ENCODE results near the gene RCOR2. TPM values are rescaled to one million over a fixed set of nuclear protein-coding genes. Genes with fewer than 3 reads are reported as not detected.
A peak's percentile ranks its signal among the peaks of the same experiment; 100 is the strongest.

Gene RCOR2
- total and polyA plus RNA-seq, 2 of the 13 experiments (the other 11 are each of a cell fraction or from before 2014, with no cell fraction given): 8.3 to 8.5 TPM

DNA sequence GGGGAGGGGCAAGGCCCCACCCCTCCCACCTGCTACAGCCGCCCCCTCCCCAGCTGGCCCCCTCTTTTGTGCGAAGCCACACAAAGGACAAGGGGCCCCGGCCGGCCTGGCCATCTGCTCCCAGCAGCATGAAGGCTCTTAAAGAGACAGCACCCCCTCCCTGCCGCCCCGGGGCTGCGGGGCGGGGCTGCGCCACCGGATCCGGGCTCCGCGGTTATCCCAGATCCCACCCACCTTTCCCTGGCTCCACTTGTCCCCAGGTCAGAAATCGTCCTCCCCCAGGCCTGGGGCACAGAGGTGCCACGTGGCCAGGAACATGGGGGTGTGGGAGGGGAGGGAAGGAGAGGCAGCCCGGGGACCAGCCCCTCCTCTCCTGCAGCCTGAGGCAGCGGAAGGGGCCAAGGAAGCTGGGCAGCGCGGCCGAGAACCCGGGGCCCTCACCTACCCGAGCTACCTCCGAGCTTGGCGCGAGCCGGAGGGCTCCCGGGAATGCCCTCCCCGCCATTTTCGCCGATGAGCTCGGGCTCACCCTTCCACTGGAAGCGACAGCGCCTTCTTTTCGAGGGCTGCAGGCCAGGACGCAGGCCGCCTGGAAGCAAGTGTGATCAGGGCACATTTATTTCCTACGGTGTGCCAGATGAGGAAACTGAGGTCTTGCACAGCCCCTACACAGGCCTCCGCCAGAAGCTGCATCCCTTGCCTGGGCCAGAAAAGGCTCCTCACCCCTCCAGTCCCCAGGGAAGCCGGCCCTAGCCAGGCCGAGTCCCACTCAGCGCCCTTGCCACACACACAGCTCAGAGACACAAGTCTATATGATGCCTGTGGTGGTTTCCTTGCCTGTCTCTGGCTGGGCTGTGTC lies 2.5 kb upstream of the RCOR2 start (continued):
- TF ChIP-seq MIER3 (CRISPR knock-in tag; IDR thresholded peaks at IDR 0.05; ENCODE audit: borderline replicate concordance): peak; percentile 54; the same call in 1 of the 2 replicates
- no peak for TF ChIP-seq ZNF543 (CRISPR knock-in tag; IDR thresholded peaks at IDR 0.05)
- TF ChIP-seq ZNF331 (CRISPR knock-in tag; IDR thresholded peaks at IDR 0.05): peak; percentile 41; the same call in 1 of the 2 replicates
- peak; percentile 75 for TF ChIP-seq HNRNPLL (IDR thresholded peaks at IDR 0.05; ENCODE audit: low read depth, low read length, poor library complexity, severe bottlenecking)
- TF ChIP-seq ZNF121 (CRISPR knock-in tag; IDR thresholded peaks at IDR 0.05): no peak
- TF ChIP-seq, protein P1, sequence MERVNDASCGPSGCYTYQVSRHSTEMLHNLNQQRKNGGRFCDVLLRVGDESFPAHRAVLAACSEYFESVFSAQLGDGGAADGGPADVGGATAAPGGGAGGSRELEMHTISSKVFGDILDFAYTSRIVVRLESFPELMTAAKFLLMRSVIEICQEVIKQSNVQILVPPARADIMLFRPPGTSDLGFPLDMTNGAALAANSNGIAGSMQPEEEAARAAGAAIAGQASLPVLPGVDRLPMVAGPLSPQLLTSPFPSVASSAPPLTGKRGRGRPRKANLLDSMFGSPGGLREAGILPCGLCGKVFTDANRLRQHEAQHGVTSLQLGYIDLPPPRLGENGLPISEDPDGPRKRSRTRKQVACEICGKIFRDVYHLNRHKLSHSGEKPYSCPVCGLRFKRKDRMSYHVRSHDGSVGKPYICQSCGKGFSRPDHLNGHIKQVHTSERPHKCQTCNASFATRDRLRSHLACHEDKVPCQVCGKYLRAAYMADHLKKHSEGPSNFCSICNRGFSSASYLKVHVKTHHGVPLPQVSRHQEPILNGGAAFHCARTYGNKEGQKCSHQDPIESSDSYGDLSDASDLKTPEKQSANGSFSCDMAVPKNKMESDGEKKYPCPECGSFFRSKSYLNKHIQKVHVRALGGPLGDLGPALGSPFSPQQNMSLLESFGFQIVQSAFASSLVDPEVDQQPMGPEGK (CRISPR knock-in tag; IDR thresholded peaks at IDR 0.05): peak; percentile 99
- TF ChIP-seq, protein P2, sequence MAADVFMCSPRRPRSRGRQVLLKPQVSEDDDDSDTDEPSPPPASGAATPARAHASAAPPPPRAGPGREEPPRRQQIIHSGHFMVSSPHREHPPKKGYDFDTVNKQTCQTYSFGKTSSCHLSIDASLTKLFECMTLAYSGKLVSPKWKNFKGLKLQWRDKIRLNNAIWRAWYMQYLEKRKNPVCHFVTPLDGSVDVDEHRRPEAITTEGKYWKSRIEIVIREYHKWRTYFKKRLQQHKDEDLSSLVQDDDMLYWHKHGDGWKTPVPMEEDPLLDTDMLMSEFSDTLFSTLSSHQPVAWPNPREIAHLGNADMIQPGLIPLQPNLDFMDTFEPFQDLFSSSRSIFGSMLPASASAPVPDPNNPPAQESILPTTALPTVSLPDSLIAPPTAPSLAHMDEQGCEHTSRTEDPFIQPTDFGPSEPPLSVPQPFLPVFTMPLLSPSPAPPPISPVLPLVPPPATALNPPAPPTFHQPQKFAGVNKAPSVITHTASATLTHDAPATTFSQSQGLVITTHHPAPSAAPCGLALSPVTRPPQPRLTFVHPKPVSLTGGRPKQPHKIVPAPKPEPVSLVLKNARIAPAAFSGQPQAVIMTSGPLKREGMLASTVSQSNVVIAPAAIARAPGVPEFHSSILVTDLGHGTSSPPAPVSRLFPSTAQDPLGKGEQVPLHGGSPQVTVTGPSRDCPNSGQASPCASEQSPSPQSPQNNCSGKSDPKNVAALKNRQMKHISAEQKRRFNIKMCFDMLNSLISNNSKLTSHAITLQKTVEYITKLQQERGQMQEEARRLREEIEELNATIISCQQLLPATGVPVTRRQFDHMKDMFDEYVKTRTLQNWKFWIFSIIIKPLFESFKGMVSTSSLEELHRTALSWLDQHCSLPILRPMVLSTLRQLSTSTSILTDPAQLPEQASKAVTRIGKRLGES (CRISPR knock-in tag; IDR thresholded peaks at IDR 0.05; ENCODE audit: borderline replicate concordance): peak; percentile 22; the same call in 1 of the 2 replicates
- TF ChIP-seq ZNF143 (CRISPR knock-in tag; IDR thresholded peaks at IDR 0.05): peak; percentile 48; the same call in 1 of the 2 replicates
- TF ChIP-seq MXD4 (CRISPR knock-in tag; IDR thresholded peaks at IDR 0.05): peak; percentile 55; the same call in 1 of the 2 replicates
- TF ChIP-seq SAP130 (CRISPR knock-in tag; IDR thresholded peaks at IDR 0.05; ENCODE audit: low read depth): peak; percentile 82
- TF ChIP-seq CHCHD3 (CRISPR knock-in tag; IDR thresholded peaks at IDR 0.05): no peak
- no peak for TF ChIP-seq HOXA7 (CRISPR knock-in tag; IDR thresholded peaks at IDR 0.05)
- TF ChIP-seq ZNF274 (CRISPR knock-in tag; IDR thresholded peaks at IDR 0.05): peak; percentile 57; the same call in 1 of the 2 replicates
- peak; percentile 45; the same call in 1 of the 2 replicates for TF ChIP-seq ZNF614 (CRISPR knock-in tag; IDR thresholded peaks at IDR 0.05; ENCODE audit: borderline replicate concordance)
- no peak for TF ChIP-seq LCORL (IDR thresholded peaks at IDR 0.05)
- peak; percentile 65 for TF ChIP-seq LCORL (CRISPR knock-in tag; IDR thresholded peaks at IDR 0.05)
- no peak for TF ChIP-seq FOXM1 (CRISPR knock-in tag; IDR thresholded peaks at IDR 0.05)
- TF ChIP-seq, protein P3, sequence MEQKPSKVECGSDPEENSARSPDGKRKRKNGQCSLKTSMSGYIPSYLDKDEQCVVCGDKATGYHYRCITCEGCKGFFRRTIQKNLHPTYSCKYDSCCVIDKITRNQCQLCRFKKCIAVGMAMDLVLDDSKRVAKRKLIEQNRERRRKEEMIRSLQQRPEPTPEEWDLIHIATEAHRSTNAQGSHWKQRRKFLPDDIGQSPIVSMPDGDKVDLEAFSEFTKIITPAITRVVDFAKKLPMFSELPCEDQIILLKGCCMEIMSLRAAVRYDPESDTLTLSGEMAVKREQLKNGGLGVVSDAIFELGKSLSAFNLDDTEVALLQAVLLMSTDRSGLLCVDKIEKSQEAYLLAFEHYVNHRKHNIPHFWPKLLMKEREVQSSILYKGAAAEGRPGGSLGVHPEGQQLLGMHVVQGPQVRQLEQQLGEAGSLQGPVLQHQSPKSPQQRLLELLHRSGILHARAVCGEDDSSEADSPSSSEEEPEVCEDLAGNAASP (CRISPR knock-in tag; IDR thresholded peaks at IDR 0.05; ENCODE audit: borderline replicate concordance): peak; percentile 61; the same call in 1 of the 2 replicates
- 0 out of 2 replicates have a peak, but pooled peaks have one; percentile 25 for TF ChIP-seq POGZ (CRISPR knock-in tag; IDR thresholded peaks at IDR 0.05)

Data from HepG2 (cell line).